Activated naive CD8-positive, alpha-beta T cell treated with anti-CD3 and anti-CD28 coated beads, Interleukin-2, amount 50 U/mL, for 16 hours (primary cell): Measurements from ENCODE around the gene CDAN1.
"Not testable (repeated sequence)": the region's sequence is repeated elsewhere in the genome, so short reads cannot be mapped to it uniquely, and the experiment has no call there.

ENCODE experiments used
- DNase-seq: peaks from one replicate; pipeline ENCODE4 v3.0.0-alpha.2; 2020; ENCODE audit warnings: low read depth, low spot score

CDAN1 gene, protein sequence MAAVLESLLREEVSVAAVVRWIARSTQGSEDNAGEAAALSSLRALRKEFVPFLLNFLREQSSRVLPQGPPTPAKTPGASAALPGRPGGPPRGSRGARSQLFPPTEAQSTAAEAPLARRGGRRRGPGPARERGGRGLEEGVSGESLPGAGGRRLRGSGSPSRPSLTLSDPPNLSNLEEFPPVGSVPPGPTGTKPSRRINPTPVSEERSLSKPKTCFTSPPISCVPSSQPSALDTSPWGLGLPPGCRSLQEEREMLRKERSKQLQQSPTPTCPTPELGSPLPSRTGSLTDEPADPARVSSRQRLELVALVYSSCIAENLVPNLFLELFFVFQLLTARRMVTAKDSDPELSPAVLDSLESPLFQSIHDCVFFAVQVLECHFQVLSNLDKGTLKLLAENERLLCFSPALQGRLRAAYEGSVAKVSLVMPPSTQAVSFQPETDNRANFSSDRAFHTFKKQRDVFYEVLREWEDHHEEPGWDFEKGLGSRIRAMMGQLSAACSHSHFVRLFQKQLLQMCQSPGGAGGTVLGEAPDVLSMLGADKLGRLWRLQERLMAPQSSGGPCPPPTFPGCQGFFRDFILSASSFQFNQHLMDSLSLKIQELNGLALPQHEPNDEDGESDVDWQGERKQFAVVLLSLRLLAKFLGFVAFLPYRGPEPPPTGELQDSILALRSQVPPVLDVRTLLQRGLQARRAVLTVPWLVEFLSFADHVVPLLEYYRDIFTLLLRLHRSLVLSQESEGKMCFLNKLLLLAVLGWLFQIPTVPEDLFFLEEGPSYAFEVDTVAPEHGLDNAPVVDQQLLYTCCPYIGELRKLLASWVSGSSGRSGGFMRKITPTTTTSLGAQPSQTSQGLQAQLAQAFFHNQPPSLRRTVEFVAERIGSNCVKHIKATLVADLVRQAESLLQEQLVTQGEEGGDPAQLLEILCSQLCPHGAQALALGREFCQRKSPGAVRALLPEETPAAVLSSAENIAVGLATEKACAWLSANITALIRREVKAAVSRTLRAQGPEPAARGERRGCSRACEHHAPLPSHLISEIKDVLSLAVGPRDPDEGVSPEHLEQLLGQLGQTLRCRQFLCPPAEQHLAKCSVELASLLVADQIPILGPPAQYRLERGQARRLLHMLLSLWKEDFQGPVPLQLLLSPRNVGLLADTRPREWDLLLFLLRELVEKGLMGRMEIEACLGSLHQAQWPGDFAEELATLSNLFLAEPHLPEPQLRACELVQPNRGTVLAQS

DNA sequence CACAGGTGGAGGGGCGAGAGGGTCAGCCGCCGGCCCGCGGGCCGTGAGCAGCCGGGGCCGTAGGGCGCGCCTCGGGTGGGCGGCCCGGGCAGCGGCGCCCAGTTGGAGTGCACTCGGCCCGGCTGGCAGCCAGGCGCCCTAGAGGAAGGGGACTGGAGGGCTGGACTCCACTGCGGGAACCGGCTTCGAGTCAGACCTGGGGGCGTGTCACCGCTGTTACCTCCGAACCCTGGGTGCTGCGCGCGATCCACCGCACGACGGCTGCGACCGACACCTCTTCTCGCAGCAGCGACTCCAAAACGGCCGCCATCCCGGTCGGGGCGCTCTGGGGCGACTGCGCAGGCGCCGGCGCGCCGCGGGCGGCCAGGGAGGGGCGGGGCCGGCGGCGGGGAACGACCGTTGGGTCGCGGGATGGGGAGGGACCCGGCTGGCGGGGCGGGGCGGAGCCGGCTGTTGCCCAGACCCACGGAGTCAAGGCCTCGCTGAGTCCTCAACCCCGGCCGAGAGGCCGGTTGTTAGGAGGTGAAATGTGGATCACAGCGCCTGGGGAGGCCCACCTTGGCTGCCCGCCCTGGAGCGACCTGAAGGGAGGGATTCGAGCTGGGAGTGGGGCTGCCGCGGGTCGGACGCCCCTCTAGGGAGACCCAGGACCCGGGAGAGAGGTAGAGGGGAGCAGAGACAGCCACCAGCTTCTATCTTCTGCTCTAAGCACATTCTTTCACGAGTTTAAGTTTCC is at the start of gene CDAN1:
Gene CDAN1 (minus strand): TSS at position 336 of the 736 bp plus-strand sequence. CDS start 26 bp downstream, at position 310.
- peak; percentile 86 for DNase-seq

DNA sequence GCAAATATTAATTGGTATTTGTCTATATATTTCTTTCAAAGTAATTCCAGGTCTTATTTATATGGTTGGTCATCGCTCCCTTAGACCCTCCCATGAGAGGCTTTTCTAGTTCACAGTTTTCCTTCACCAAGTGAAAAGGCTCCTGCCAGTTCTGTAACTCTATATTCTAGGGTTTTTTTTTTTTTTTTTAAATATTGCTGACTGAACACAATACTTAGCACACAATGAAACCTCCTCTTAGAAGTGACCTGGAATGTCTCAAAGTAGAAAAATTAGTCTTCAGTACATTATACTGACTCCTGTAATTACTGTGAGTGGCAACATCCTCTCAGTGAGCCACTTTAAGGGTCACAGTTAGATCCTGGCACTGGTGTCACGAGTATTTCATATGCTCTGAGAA is 48.6 kb upstream of the CDAN1 start:
- DNase-seq: no peak

DNA sequence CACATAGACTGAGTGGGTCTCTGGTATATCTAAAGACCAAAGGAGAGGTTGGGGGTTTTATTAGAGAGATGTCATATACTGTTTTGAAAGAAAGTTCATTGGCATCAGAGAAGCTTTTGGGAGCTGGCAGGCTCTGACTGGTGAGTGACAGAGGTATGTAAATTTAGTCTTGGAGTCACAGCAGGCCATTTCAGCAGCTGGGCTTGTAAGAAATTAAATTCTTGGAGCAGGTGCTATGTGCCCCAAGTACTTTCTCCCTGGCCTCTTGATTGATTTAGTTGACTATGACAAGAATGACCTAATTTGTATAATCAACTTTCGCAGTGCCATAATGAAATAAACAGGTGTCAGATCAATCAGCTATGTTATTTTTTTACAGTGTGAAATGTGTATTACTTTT is 47.8 kb upstream of the CDAN1 start:
- DNase-seq: no peak

DNA sequence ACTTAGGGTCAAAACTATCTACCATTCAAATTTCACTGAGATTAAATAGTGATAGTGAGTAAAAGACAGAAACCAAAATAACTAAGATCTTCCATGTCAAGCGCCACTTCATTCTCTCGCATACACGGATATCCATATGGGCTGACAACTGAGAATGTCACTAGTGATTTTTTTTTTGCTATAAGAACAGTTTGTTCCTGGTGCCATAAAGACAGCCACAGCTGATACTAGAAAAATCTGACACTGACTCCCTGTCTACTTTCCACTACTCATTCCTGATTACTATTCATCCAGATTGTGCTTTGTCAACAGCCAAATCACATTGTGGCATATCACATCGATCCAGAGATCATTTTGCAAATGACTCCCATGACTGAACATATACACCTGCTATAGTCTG is 45.8 kb upstream of the CDAN1 start:
- no peak for DNase-seq

DNA sequence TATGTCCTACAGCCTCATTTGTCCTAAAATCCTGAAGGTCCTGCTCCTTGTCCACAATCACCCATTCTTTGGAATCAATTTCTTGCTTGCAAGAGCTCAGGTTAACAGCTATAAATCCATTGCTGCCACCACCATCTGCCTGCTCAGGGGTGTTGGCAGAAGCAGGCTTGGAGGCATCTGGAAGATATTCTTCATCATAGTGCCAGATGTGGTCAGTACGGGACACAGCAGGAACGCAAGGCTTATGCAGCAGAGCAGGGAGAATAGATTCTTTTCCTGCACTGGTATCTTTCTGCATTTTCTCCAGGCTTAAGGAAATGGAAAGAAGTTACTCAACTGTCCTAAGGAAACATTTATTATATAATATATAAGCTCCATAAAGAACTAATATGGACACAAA is 38.5 kb upstream of the CDAN1 start:
- no peak for DNase-seq

DNA sequence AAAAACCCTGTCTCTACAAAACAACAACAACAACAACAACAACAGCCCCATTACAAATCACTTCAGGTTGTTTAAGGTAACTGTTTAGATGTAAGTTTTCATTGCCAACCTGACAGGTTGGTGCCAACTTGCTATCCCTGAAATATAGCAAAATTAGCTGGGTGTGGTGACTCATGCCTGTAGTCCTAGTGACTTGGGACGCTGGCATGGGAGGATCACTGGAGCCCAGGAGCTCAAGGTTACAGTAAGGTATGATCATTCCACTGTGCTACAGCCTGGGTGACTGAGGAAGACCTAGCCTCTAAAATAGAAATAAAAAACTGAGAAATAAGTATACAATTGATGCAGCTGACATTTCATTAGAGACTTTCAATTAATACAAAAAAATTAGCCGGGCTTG is 36.0 kb upstream of the CDAN1 start:
- no peak for DNase-seq

DNA sequence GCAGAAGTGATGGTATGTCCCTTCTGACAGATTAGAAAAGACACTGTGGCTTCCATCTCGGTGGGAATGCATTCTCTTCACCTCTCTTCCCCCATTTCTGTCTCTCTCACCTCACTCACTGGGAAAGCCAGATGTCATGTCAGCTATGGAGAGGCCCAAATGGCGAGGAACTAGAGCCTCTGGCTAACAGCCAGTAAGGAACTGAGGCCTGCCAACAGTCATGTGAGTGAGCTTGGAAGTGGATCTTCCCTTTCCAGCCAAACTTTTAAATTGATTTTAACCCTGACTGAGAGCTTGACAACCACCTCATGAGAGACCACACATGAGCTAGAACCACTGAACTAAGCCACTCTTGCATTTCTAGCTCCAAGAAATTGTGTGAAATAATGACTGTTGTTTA is 35.2 kb upstream of the CDAN1 start:
- no peak for DNase-seq

DNA sequence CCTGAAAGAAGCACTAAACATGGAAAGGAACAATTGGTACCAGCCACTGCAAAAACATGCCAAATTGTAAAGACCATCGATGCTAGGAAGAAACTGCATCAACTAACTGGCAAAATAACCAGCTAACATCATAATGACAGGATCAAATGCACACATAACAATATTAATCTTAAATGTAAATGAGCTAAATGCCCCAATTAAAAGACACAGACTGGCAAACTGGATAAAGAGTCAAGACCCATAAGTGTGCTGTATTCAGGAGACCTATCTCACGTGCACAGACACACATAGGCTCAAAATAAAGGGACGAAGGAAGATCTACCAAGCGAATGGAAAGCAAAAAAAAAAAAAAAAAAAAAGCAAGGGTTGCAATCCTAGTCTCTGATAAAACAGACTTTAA is 29.2 kb upstream of the CDAN1 start:
- not testable (repeated sequence) for DNase-seq

DNA sequence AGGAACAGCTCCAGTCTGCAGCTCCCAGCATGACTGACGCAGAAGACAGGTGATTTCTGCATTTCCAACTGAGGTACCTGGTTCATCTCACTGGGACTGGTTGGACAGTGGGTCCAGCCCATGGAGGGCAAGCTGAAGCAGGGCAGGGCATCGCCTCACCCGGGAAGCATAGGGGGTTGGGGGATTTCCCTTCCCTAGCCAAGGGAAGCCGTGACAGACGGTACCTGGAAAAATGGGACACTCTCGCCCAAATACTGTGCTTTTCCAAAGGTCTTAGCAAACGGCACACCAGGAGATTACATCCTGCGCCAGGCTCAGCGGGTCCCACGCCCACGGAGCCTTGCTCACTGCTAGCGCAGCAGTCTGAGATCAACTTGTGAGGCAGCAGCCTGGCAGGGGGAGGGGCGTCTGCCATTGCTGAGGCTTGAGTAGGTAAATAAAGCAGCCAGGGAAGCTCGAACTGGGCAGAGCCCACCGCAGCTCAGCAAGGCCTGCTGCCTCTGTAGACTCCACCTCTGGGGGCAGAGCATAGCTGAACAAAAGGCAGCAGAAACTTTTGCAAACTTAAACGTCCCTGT is 27.3 kb upstream of the CDAN1 start:
- not testable (repeated sequence) for DNase-seq

DNA sequence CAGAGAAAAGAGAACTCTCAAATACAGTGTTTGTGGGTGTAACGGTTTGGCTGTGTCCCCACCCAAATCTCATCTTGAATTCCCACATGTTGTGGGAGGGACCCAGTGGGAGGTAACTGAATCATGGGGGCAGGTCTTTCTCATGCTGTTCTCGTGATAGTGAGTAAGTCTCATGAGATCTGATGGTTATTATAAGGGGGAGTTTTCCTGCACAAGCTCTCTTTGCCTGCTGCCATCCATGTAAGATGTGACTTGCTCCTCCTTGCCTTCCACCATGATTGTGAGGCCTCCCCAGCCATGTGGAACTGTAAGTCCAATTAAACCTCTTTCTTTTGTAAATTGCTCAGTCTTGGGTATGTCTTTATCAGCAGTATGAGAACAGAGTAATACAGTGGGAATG is 24.9 kb upstream of the CDAN1 start:
- DNase-seq: not testable (repeated sequence)

DNA sequence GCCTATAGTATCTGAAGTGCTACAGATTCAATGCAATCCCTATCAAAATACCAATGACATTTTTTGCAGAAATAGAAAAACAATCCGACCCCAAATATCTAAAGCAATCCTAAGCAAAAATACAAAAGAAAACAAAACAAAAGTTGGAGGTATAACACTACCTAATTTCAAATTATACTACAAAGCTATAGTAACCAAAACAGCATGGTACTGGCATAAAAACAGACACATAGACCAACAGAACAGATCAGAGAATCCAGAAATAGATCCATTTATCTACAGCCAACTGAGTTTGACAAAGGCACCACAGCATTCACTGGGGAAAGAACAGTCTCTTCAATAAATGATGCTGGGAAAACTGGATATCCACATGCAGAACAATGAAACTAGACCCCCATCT is 23.8 kb upstream of the CDAN1 start:
- DNase-seq: no peak

DNA sequence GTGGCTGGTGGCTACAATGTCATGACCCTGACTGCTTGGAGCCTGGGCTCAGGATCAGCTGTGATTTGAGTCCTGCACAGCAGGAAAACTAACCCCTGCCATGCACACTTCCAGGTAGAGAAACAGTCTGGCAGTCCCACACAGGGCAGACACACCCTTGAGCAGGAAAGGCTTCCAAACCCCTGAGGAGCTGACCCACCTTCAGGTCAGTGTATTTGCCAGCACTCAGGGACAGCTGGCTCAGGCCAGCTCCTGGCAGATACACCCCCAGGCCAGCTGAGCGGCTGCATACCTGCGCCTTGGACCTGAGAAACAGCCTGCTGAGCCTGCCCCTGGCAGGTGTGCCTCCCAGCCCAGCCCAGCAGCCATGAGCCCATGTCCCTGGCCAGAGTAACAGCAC is 22.2 kb upstream of the CDAN1 start:
- DNase-seq: no peak

DNA sequence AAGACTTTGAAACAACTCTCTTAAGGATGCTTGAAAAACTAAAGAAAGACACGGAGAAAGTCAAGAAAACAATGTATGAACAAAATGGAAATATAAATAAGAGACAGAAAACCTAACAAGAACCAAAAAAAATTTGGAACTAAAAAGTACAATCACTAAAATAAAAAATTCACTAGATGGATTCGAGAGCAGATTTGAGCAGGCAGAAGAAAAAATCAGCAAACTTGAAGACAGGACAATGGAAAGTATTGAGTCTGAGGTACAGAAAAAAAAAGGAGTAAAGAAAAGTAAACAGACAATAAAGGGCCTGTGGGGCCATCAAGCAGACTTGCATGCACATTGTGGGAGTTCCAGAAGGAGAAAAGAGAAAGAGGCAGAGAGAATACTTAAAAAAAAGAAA is 13.4 kb upstream of the CDAN1 start:
- DNase-seq: no peak

DNA sequence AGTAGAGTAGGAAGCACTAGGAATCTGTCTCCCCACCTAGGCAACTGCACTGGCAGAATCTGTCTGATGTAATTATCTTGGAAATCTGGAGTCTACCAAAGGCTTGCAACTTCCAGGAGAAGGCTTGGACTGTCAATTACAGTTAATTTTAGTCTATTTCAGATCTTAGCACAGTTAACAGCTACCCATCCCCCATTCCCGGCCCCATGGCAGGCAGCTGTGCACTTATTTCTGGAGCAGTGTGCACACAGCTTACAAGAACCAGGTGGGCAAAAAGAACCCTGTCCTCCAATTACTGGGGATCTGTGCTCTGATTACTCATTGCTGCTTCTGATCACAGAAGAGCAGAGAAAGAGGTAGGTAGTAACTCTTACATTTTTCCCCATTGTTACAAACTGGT is 12.3 kb upstream of the CDAN1 start:
- DNase-seq: no peak

DNA sequence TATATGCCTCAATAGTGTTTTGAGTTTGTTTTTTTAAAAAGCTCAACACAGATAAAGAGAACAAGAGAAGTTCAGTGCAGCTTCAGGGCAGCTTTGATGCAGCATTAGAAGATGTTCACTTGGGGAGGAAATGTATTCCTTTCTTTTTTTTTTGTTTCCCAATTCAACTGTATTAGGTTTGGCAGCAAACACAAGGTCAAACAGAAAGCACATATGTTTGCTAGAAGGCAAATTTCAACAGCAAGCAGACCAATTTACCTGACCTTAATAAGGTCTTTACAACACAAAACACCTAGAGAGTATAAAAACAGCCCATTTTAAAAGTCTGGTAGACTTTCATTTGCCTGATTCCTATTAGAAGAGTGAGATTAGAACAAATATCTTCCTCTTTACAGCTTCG is 7.3 kb upstream of the CDAN1 start:
- no peak for DNase-seq

DNA sequence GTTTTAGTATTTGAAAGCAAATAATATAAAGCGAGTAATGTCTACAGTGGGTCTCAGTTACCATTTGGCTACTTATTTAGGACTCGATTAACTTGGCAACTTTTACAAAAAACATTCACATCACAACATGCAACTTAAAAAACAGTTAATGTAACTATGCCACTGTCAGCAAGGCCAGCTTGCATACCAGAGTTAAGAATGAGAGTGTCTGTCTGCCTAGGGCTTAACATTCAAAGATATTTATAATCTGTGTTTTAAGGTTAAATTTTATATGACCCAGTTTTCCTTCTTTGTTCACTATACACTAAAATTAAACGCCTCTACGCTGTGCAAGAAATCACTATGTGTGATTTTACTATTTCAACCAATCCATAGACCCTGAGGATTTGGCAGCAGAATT is 5.2 kb upstream of the CDAN1 start:
- no peak for DNase-seq

DNA sequence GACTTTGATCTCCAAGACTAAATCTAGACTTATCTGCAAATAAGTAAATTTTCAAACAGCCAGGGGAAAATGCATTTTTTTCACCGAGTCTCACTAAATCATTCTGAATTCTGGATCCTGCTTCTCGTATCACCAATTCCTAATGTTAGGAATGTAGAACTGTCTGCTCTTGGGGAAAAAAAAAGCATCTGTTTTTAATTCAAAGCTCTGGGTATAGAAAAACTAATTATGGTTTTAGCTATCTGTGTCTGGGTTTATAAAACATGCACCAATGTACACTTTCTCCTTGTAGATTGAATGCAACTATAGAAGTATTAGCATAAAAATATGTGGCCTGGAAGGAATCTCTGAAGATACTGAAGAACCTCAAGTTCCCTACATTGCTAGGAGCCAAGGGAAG is 4.8 kb upstream of the CDAN1 start:
- no peak for DNase-seq

DNA sequence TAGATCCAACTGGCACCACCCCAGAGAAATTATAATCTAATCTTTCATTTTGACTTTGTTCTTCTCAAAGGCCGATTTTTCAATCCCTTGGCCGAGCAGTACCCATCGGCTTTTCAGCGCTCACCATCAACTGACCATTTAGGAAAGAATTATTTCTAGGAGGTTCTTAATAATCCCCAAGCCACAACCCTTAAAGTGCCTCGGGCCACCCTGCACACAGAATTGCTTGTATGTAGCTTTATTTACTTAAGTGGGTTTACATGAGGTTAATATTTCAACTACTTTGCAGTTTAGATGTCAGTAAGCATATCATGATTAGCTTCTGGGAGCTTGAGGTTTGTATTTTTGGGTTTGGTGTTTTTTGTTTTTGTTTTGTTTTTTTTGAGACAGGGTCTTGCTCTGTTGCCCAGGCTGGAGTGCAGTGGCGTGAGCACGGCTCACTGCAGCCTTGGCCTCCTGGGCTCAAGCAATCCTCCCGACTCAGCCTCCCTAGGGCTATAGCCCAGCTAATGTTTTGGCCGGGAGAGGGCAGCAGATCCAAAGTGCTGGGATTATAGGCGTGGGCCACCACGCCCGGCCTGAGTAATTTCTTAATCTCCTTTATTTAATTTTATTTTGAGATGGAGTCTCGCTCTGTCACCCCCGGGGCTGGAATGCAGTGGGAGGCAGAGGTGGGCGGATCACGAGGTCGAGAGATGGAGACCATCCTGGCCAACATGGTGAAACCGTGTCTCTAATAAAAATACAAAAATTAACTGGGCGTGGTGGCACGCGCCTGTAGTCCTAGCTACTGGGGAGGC is 801 bp upstream of the CDAN1 start:
- no peak for DNase-seq

DNA sequence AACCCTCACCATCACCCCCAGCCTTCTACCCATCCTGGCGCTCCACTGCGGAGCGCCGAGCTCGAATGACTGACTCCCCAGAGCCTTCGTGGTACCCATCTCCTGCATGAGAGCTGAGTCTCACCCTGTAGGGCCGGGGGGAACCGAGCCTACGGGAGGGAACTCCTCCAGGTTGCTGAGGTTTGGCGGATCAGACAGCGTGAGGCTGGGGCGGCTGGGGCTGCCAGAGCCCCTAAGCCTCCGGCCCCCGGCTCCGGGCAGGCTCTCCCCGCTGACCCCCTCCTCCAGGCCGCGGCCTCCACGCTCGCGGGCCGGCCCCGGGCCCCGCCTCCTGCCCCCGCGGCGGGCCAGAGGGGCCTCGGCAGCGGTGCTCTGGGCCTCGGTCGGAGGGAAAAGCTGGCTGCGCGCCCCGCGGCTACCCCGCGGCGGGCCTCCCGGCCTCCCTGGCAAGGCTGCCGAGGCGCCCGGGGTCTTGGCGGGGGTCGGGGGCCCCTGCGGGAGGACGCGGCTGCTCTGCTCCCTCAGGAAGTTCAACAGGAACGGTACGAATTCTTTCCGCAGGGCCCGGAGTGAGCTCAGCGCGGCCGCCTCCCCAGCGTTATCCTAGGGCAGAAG is 643 bp downstream of the CDAN1 start:
- DNase-seq: no peak
